Islet precursor cell (in vitro differentiated cells): ENCODE data around the gene ABCB1.
A peak's percentile ranks its signal among the peaks of the same experiment; 100 is the strongest.

ENCODE experiments used
- DNase-seq: peaks from one replicate; pipeline ENCODE4 v3.0.0-alpha.2; 2018

ABCB1 gene

GRCh38 chr7:87600130-87601124 lies at the start of gene ABCB1:
TSS of gene ABCB1 (minus strand) at chr7:87600884. CDS start at chr7:87600184, 700 bp downstream.
- peak; percentile 88 for DNase-seq

GRCh38 chr7:87648316-87648715 lies 47.6 kb upstream of the ABCB1 start:
- no peak for DNase-seq

- DNase-seq, result no peak
Observed at GRCh38 chr7:87645446-87645845, 44.8 kb upstream of the ABCB1 start.

- DNase-seq, result no peak
Observed at GRCh38 chr7:87635921-87636320, 35.2 kb upstream of the ABCB1 start.

- DNase-seq, result peak; percentile 60
Observed at GRCh38 chr7:87628780-87629569, 28.3 kb upstream of the ABCB1 start.

- DNase-seq, result no peak
Observed at GRCh38 chr7:87627634-87627994, 26.9 kb upstream of the ABCB1 start.

- DNase-seq, result no peak
Observed at GRCh38 chr7:87625101-87625500, 24.4 kb upstream of the ABCB1 start.

- DNase-seq, result no peak
Observed at GRCh38 chr7:87624628-87625027, 23.9 kb upstream of the ABCB1 start.

- DNase-seq, result no peak
Observed at GRCh38 chr7:87615197-87615596, 14.5 kb upstream of the ABCB1 start.

GRCh38 chr7:87609916-87610315 lies 9.2 kb upstream of the ABCB1 start:
- DNase-seq, result no peak

- DNase-seq, result no peak
Observed at GRCh38 chr7:87608431-87608830, 7.7 kb upstream of the ABCB1 start.

- no peak for DNase-seq
Observed at GRCh38 chr7:87604264-87604663, 3.6 kb upstream of the ABCB1 start.

- DNase-seq, result no peak
Observed at GRCh38 chr7:87599336-87599735, 1.3 kb downstream of the ABCB1 start.

- DNase-seq, result no peak
Observed at GRCh38 chr7:87598234-87599009, 2.3 kb downstream of the ABCB1 start.

GRCh38 chr7:87596696-87597095 lies 4.0 kb downstream of the ABCB1 start:
- DNase-seq, result no peak

GRCh38 chr7:87596136-87596535 lies 4.5 kb downstream of the ABCB1 start:
- no peak for DNase-seq

GRCh38 chr7:87592300-87592699 lies 8.4 kb downstream of the ABCB1 start:
- DNase-seq, result no peak

- no peak for DNase-seq
Observed at GRCh38 chr7:87591211-87591610, 9.5 kb downstream of the ABCB1 start.

- DNase-seq, result no peak
Observed at GRCh38 chr7:87590578-87590977, 10.1 kb downstream of the ABCB1 start.

- no peak for DNase-seq
Observed at GRCh38 chr7:87589631-87590030, 11.1 kb downstream of the ABCB1 start.

- peak; percentile 55 for DNase-seq
Observed at GRCh38 chr7:87581723-87582122, 19.0 kb downstream of the ABCB1 start.

- DNase-seq, result no peak
Observed at GRCh38 chr7:87580636-87581035, 20.0 kb downstream of the ABCB1 start.

GRCh38 chr7:87575521-87575920 lies 25.2 kb downstream of the ABCB1 start:
- no peak for DNase-seq
